Body of pancreas (tissue), 4 donors: ENCODE results near the gene SCAANT1.

Source experiments
- POLR2A ChIP-seq, 3 donors: fragments of 450-650 bp; IDR thresholded peaks; one replicate each; pipeline ENCODE4 v1.6.1; 2016; ENCODE audit warnings: antibody characterized with exemption in 3 of 3, mild to moderate bottlenecking in 2 of 3
- TF ChIP-seq, protein P1 (sequence below), 7 experiments: fragments of 450-650 bp in 4 of 7; fragments of 200-600 bp in 3 of 7; sonication (generic) in 3 of 7; IDR thresholded peaks; one replicate each; pipeline ENCODE4 v1.5.1; 2016 to 2019; ENCODE audit warnings: antibody characterized with exemption in 7 of 7

DNA sequence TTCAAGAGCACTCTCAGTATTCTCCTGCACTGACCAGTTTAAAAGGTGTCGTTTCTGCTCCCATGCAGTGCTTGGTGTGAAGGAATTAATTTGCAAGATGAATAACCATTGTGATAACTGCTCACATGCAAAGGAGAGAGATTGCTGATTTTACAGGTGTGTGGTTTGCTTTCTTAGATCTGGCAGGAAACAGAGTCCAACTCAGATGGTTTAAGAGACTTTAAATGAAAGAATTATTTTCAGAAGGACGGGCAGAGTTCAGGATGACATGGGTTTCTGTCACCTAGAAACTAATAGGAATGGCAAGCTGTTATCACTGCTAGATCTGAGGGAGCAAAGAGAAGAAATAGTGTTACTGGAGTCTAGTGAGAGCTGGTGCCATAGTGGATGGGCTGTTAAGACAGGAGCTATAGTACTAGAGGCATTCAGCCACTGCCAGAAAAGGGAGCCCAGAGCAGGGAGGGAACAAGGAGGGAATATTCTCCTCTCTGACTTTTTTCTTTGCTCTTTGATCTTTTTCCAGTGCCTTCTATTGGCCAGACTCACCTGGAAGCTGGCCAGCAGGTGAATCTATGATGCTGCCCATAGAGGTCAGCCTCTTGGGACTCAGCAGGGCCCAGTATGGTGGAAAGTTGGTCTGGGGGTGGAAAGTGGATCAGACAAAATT is 33.7 kb downstream of the SCAANT1 start:
- TF ChIP-seq, protein P1, sequence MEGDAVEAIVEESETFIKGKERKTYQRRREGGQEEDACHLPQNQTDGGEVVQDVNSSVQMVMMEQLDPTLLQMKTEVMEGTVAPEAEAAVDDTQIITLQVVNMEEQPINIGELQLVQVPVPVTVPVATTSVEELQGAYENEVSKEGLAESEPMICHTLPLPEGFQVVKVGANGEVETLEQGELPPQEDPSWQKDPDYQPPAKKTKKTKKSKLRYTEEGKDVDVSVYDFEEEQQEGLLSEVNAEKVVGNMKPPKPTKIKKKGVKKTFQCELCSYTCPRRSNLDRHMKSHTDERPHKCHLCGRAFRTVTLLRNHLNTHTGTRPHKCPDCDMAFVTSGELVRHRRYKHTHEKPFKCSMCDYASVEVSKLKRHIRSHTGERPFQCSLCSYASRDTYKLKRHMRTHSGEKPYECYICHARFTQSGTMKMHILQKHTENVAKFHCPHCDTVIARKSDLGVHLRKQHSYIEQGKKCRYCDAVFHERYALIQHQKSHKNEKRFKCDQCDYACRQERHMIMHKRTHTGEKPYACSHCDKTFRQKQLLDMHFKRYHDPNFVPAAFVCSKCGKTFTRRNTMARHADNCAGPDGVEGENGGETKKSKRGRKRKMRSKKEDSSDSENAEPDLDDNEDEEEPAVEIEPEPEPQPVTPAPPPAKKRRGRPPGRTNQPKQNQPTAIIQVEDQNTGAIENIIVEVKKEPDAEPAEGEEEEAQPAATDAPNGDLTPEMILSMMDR (IDR thresholded peaks at IDR 0.05): no peak
- no peak for TF ChIP-seq POLR2A (IDR thresholded peaks at IDR 0.05)
